Neutrophil (primary cell): ENCODE data around the gene TREX2.
A peak's percentile ranks its signal among the peaks of the same experiment; 100 is the strongest.
"Not testable (repeated sequence)": the region's sequence is repeated elsewhere in the genome, so short reads cannot be mapped to it uniquely, and the experiment has no call there.

Source experiments
- H3K27ac ChIP-seq: fragments of 200-600 bp; sonication (generic); 2 replicates; pipeline ENCODE4 v1.5.1; 2016; ENCODE audit warnings: mild to moderate bottlenecking, moderate library complexity
- H3K27me3 ChIP-seq: fragments of 200-600 bp; sonication (generic); 2 replicates; pipeline ENCODE4 v1.6.0; 2016; ENCODE audit warnings: mild to moderate bottlenecking
- H3K36me3 ChIP-seq: fragments of 200-600 bp; sonication (generic); 2 replicates; pipeline ENCODE4 v1.5.1; 2017
- H3K4me1 ChIP-seq, 2 experiments: fragments of 200-600 bp in 1 of 2; sonication (generic) in 1 of 2; 1 replicate in 1 of 2; 2 replicates in 1 of 2; pipeline versions ENCODE4 v1.5.1 to v1.6.1; 2013 to 2016; ENCODE audit warnings: low read depth in 1 of 2, low read length in 1 of 2, mild to moderate bottlenecking in 1 of 2, moderate library complexity in 1 of 2; ENCODE audit not compliant: control insufficient read depth in 1 of 2, insufficient read depth in 1 of 2
- H3K4me3 ChIP-seq, 2 experiments: fragments of 200-600 bp in 1 of 2; sonication (generic) in 1 of 2; 1 replicate in 1 of 2; 2 replicates in 1 of 2; pipeline ENCODE4 v1.5.1; 2013 to 2016; ENCODE audit warnings: low read depth in 1 of 2, low read length in 1 of 2, mild to moderate bottlenecking in 1 of 2, moderate library complexity in 1 of 2
- H3K9me3 ChIP-seq: fragments of 200-600 bp; sonication (generic); 2 replicates; pipeline ENCODE4 v1.5.1; 2016
- TF ChIP-seq, protein P1 (sequence below): fragments of 200-600 bp; sonication (generic); IDR thresholded peaks from 2 replicates; pipeline ENCODE4 v1.5.1; 2016; ENCODE audit warnings: antibody characterized with exemption

TREX2 gene

DNA sequence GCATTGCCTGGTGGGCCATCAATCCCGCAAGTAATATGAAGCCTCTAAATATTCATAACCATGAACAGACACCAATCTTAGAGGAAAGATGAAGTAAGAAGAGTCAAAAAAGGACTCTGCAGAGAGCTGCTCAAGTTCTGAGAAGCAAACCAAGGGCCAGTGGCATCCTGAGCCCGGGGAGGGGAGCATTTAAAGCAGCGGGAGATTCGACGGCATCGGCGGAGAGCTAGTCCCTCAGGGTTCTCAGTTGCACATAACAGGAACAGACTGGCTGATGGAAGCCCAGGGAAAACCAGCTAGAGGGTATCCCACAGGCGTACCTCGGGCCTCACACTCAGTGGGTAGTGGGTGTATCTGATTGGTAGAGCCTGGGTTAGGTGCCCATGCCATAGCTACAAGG is 39.8 kb downstream of the TREX2 start:
- no peak overlapping the region for H3K4me3 ChIP-seq
- H3K27ac ChIP-seq, result no peak overlapping the region
- TF ChIP-seq, protein P1, sequence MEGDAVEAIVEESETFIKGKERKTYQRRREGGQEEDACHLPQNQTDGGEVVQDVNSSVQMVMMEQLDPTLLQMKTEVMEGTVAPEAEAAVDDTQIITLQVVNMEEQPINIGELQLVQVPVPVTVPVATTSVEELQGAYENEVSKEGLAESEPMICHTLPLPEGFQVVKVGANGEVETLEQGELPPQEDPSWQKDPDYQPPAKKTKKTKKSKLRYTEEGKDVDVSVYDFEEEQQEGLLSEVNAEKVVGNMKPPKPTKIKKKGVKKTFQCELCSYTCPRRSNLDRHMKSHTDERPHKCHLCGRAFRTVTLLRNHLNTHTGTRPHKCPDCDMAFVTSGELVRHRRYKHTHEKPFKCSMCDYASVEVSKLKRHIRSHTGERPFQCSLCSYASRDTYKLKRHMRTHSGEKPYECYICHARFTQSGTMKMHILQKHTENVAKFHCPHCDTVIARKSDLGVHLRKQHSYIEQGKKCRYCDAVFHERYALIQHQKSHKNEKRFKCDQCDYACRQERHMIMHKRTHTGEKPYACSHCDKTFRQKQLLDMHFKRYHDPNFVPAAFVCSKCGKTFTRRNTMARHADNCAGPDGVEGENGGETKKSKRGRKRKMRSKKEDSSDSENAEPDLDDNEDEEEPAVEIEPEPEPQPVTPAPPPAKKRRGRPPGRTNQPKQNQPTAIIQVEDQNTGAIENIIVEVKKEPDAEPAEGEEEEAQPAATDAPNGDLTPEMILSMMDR, result no peak
- no peaks in the 10 kb centered on the region for H3K4me1 ChIP-seq
- no peaks in the 10 kb centered on the region for H3K9me3 ChIP-seq
- no peaks in the 10 kb centered on the region for H3K36me3 ChIP-seq
- H3K27me3 ChIP-seq, result no peaks in the 10 kb centered on the region

DNA sequence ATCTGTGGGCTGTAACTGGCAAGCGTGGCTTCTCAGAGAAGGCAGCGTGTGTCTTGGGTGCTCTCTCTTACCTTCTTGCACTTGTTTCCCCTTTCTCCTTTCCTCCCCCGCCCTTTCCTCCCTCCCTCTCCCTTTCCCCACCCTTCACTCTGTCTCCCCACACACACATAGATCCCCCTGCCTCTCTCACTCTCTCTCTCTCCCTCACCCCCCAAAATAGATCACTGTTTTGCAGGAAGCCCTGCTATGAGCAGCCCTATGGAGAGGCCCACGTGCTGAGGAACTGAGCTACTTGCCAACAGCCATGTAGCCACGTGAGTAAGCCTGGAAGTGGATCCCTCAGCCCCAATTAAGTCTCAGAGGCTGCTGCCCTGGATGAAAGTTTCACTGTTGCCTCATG is 40.4 kb downstream of the TREX2 start:
- no peaks in the 10 kb centered on the region for H3K36me3 ChIP-seq
- no peak overlapping the region for H3K27ac ChIP-seq
- no peak overlapping the region for H3K4me3 ChIP-seq
- no peaks in the 10 kb centered on the region for H3K9me3 ChIP-seq
- TF ChIP-seq, protein P1, result no peak
- no peaks in the 10 kb centered on the region for H3K27me3 ChIP-seq
- H3K4me1 ChIP-seq, result peaks cover under 1% of the 10 kb centered on the region in 2 experiments

DNA sequence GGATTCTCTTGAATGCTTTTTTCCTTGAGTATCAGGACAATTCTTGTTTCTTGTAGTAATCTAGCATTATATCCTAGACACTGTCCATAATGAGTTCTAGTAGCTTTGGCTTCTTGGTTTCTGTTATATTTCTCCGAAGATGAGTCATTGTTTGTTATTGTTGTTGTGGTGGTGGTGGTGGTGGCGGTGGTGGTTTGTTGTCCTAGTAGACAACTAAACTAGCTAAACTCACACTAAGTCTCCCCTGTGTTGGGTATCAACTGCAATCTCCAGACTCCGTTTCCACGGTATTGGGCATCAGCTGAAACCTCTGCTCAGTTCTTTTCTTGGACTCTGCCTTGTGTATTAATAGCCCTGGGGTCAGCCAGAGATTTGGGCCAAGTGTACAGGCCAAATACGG is 41.5 kb downstream of the TREX2 start:
- H3K27me3 ChIP-seq, H3K27ac ChIP-seq, H3K4me3 ChIP-seq, H3K9me3 ChIP-seq, H3K36me3 ChIP-seq: not testable (repeated sequence)
- peaks cover 9 to 11% of the 10 kb centered on the region in 2 experiments for H3K4me1 ChIP-seq

DNA sequence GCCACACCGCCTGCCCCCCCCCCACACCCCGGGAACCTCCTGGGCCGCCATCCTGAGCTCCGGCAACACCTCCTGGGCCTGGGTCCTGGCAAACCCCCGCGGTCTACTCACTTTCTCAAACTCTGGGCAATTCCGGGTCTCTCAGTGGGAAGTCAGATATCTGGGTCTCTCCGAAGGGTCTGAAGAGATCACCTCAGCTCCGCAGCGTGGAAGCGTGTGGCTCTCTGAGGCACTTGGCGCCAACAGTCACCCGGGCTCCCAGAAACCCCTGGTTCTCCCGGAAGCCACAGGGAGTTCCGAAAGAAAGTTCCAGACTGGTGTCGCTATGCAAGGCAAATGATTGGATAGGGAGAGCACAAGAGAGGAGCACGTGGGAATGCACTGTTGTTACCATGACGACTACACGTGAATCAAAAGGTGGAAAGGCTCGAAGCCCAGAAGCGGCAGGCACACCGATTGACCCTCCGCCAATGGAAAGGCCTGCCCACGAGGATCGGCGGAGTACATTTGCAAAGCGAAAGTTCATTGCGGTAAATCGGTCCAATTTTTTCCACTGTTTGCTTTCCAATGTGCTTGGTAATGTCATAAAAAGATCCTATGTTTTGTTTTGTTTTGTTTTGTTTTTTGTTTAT is 44.6 kb downstream of the TREX2 start, which contains the start of gene PNMA6E:
Gene PNMA6E, minus strand, starts transcription at position 218 of the 632 bp plus-strand sequence. CDS start 2,501 bp downstream, outside the sequence.
- Histone ChIP-seq H3K27me3 (no peaks in the 10 kb centered on the region), H3K4me3 (peak within 1 kb of the TSS in 1 of 2 experiments; percentile 12), H3K9me3 (no peaks in the 10 kb centered on the region), H3K27ac (no peak within 1 kb of the TSS), H3K4me1 (peaks cover 9 to 11% of the 10 kb centered on the region in 2 experiments), H3K36me3 (no peaks in the 10 kb centered on the region)
- TF ChIP-seq, protein P1, result no peak

DNA sequence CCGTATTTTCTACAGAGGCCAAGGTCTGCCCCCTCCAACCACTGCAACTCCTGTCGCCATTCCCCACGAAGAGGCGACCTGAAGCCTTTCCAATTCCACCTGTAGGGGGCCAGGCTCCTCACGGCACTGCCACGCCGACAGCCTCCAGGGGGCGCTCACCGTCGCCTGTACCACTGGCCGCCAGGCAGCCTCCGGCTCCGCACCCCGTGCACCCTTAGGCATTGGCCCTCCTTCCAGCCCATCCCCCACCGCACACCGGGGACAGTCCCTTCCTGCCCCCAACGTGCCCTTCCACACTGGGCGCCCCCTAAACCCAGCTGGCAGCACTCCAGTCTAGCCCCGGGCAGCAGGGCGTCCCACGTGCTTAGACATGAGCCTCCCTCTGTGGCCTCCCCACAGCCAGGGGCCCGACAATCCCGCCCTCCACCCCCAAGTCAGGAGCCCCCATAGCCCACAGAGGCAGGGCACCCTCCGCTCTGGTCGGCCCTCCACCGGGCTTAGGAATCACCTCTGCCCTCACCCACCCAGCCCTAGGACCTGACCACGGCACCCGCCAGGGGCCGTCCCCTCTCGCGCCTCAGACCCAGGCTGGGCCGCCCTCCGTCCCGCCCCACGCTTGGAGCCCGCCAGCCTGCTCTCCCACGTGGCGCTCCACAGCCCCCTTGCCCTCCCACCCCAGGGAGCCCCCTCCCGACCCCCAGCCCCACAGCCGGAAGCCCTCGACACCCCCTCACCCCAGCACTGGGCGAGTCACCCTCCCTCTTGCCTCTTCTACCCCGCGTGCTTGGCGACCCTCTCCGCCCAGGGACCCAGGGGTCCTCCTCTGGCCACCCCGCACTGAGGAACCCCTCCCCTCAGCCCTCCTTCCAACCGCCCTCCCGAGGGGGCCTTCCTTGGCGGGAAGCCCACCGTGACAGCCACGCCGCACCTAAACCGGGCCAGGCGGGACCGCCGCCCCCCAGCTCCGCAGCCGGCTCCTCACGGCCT is 45.4 kb downstream of the TREX2 start:
- H3K27me3 ChIP-seq, result no peaks in the 10 kb centered on the region
- peak overlapping the region in 1 of 2 experiments; percentile 12 for H3K4me3 ChIP-seq
- H3K4me1 ChIP-seq, result peaks cover 9 to 11% of the 10 kb centered on the region in 2 experiments
- TF ChIP-seq, protein P1, result peak; percentile 79
- H3K9me3 ChIP-seq, result no peaks in the 10 kb centered on the region
- H3K36me3 ChIP-seq, result no peaks in the 10 kb centered on the region
- no peak overlapping the region for H3K27ac ChIP-seq
